H1 (cell line): Measurements from ENCODE around the gene WNT3A. TPM values are rescaled to one million over a fixed set of nuclear protein-coding genes. Genes with fewer than 3 reads are reported as not detected.
A peak's percentile ranks its signal among the peaks of the same experiment; 100 is the strongest.

ENCODE experiments used
- CTCF ChIA-PET: fragments of 300-600 bp; sonication (Branson Sonifier 250); formaldehyde crosslinking; loops from one replicate; lab custom pipeline; 2021; ENCODE audit not compliant: partially characterized antibody; lab: Charles Lee
- POLR2A ChIA-PET: fragments of 300-600 bp; sonication (Branson Sonifier 250); formaldehyde crosslinking; loops from one replicate; lab custom pipeline; 2021; ENCODE audit warnings: inconsistent platforms; ENCODE audit not compliant: partially characterized antibody; lab: Charles Lee
- DNase-seq, 2 experiments: peaks; one replicate each; pipeline versions ENCODE4 v3.0.0 to v3.0.0-alpha.2; 2010 to 2022; ENCODE audit warnings: low spot score in 2 of 2, low read depth in 1 of 2, mixed read lengths in 1 of 2
- FAIRE-seq: peaks from 2 replicates; lab custom pipeline; 2011; peaks lifted over from hg19 to GRCh38; lab: Jason Lieb, UNC
- H2AFZ ChIP-seq: 2 replicates; pipeline ENCODE4 v1.8.1; 2012; ENCODE audit warnings: low read length, inconsistent platforms
- H2AK5ac ChIP-seq: 2 replicates; pipeline ENCODE4 v1.6.1; 2013; ENCODE audit warnings: low read depth, low read length
- H2BK120ac ChIP-seq: replicated peaks from 2 replicates; pipeline ENCODE3; 2013; ENCODE audit warnings: low read depth, low read length, inconsistent platforms
- H2BK12ac ChIP-seq: 2 replicates; pipeline ENCODE4 v1.6.1; 2013; ENCODE audit warnings: low read depth, low read length
- H2BK15ac ChIP-seq: 2 replicates; pipeline ENCODE4 v1.6.1; 2013; ENCODE audit warnings: low read length
- H2BK20ac ChIP-seq: 2 replicates; pipeline ENCODE4 v1.6.1; 2013; ENCODE audit warnings: low read length
- H2BK5ac ChIP-seq: 2 replicates; pipeline ENCODE4 v1.6.1; 2013; ENCODE audit warnings: low read depth, low read length
- H3K14ac ChIP-seq: 2 replicates; pipeline ENCODE4 v1.6.1; 2013; ENCODE audit warnings: inconsistent platforms; ENCODE audit not compliant: insufficient read length
- H3K18ac ChIP-seq: 2 replicates; pipeline ENCODE4 v1.6.1; 2013; ENCODE audit warnings: low read length; ENCODE audit errors: extremely low read depth
- H3K23ac ChIP-seq: 2 replicates; pipeline ENCODE4 v1.6.1; 2013; ENCODE audit warnings: inconsistent platforms; ENCODE audit not compliant: insufficient read length
- H3K23me2 ChIP-seq: 2 replicates; pipeline ENCODE4 v1.6.1; 2013; ENCODE audit warnings: low read depth, low read length
- H3K27ac ChIP-seq: 2 replicates; pipeline ENCODE4 v1.6.1; 2011; ENCODE audit warnings: low read depth, low read length, inconsistent platforms
- H3K27me3 ChIP-seq, 4 experiments: replicated peaks in 1 of 4; 1 replicate in 1 of 4; 2 replicates in 3 of 4; pipeline versions ENCODE4 v1.6.1 to v1.8.1; 2011 to 2013; ENCODE audit warnings: low read length in 3 of 4, mild to moderate bottlenecking in 3 of 4, inconsistent platforms in 2 of 4, mixed read lengths in 2 of 4, moderate library complexity in 1 of 4; ENCODE audit not compliant: control insufficient read depth in 3 of 4, insufficient read depth in 3 of 4; ENCODE audit errors: extremely low read depth in 1 of 4
- H3K36me3 ChIP-seq, 4 experiments: 2 replicates each; pipeline versions ENCODE4 v1.6.1 to v1.8.1; 2011 to 2013; ENCODE audit warnings: mild to moderate bottlenecking in 4 of 4, low read length in 3 of 4, moderate library complexity in 2 of 4, control low read depth in 1 of 4, inconsistent platforms in 1 of 4; ENCODE audit not compliant: insufficient read depth in 4 of 4, control insufficient read depth in 2 of 4
- H3K4ac ChIP-seq: replicated peaks from 2 replicates; pipeline ENCODE3; 2013; ENCODE audit warnings: low read length, low read depth, mixed read lengths, inconsistent platforms; ENCODE audit not compliant: insufficient read length
- H3K4me1 ChIP-seq, 4 experiments: replicated peaks in 1 of 4; 1 replicate in 1 of 4; 2 replicates in 3 of 4; pipeline versions ENCODE4 v1.6.1 to v1.8.1; 2011 to 2013; ENCODE audit warnings: low read length in 3 of 4, inconsistent platforms in 2 of 4, mixed read lengths in 1 of 4; ENCODE audit not compliant: insufficient read depth in 4 of 4, control insufficient read depth in 3 of 4
- H3K4me2 ChIP-seq, 2 experiments: 2 replicates each; pipeline versions ENCODE4 v1.6.1 to v1.8.1; 2011 to 2013; ENCODE audit warnings: low read depth in 2 of 2, low read length in 2 of 2, control low read depth in 1 of 2, inconsistent platforms in 1 of 2, mild to moderate bottlenecking in 1 of 2; ENCODE audit not compliant: insufficient read depth in 1 of 2
- H3K4me3 ChIP-seq, 4 experiments: fragments of 200-600, 300-600 bp in 1 of 4; sonication (generic), shearing (Covaris generic), sonication (Bioruptor Twin) in 1 of 4; 2 replicates each; pipeline versions ENCODE4 v1.5.1 to v1.8.1; 2011 to 2016; ENCODE audit warnings: low read length in 4 of 4, low read depth in 3 of 4, control low read depth in 2 of 4, inconsistent platforms in 2 of 4, mild to moderate bottlenecking in 2 of 4, mixed read lengths in 1 of 4, moderate library complexity in 1 of 4; ENCODE audit not compliant: insufficient read depth in 2 of 4; ENCODE audit errors: extremely low read depth in 1 of 4
- H3K56ac ChIP-seq: replicated peaks from 2 replicates; pipeline ENCODE3; 2013; ENCODE audit warnings: low read depth, mild to moderate bottlenecking, mixed read lengths, low read length, inconsistent platforms; ENCODE audit not compliant: insufficient read length
- H3K79me1 ChIP-seq: 2 replicates; pipeline ENCODE4 v1.6.1; 2013; ENCODE audit warnings: low read depth, low read length, control low read depth
- H3K79me2 ChIP-seq, 2 experiments: 2 replicates each; pipeline versions ENCODE4 v1.6.1 to v1.8.1; 2012 to 2013; ENCODE audit warnings: low read length in 2 of 2, mild to moderate bottlenecking in 2 of 2, inconsistent platforms in 1 of 2; ENCODE audit not compliant: insufficient read depth in 2 of 2, control insufficient read depth in 1 of 2
- H3K9ac ChIP-seq, 4 experiments: replicated peaks in 1 of 4; 1 replicate in 1 of 4; 2 replicates in 3 of 4; pipeline versions ENCODE4 v1.6.1 to v1.8.1; 2011 to 2013; ENCODE audit warnings: low read depth in 3 of 4, low read length in 3 of 4, control low read depth in 2 of 4, mild to moderate bottlenecking in 2 of 4, moderate library complexity in 2 of 4, inconsistent platforms in 1 of 4; ENCODE audit errors: extremely low read depth in 1 of 4
- H3K9me3 ChIP-seq, 2 experiments: 2 replicates each; pipeline versions ENCODE4 v1.6.1 to v1.8.1; 2012 to 2013; ENCODE audit warnings: mild to moderate bottlenecking in 2 of 2, moderate library complexity in 2 of 2, control low read depth in 1 of 2, inconsistent platforms in 1 of 2, low read depth in 1 of 2, low read length in 1 of 2, mixed read lengths in 1 of 2; ENCODE audit not compliant: insufficient read depth in 2 of 2
- H4K20me1 ChIP-seq, 2 experiments: replicated peaks in 1 of 2; 2 replicates each; pipeline versions ENCODE3 to v1.8.1; 2011 to 2013; ENCODE audit warnings: inconsistent platforms in 2 of 2, low read length in 2 of 2, mild to moderate bottlenecking in 1 of 2; ENCODE audit not compliant: insufficient read depth in 2 of 2, control insufficient read depth in 1 of 2
- H4K5ac ChIP-seq: 2 replicates; pipeline ENCODE4 v1.6.1; 2013; ENCODE audit warnings: low read length, low read depth, mixed read lengths, inconsistent platforms; ENCODE audit not compliant: insufficient read length
- H4K8ac ChIP-seq: 2 replicates; pipeline ENCODE4 v1.8.0; 2013; ENCODE audit warnings: mild to moderate bottlenecking, moderate library complexity, low read length, inconsistent platforms; ENCODE audit not compliant: insufficient read depth; ENCODE audit errors: extremely low read depth
- H4K91ac ChIP-seq: replicated peaks from 2 replicates; pipeline ENCODE3; 2013; ENCODE audit warnings: low read length, mixed read lengths, inconsistent platforms; ENCODE audit not compliant: insufficient read length
- EZH2 ChIP-seq: fragments of 200-600 bp; sonication (generic); IDR thresholded peaks from 2 replicates; pipeline ENCODE4 v1.7.1; 2012; ENCODE audit warnings: low read depth, mild to moderate bottlenecking, moderate library complexity, low read length, inconsistent platforms; ENCODE audit not compliant: severe bottlenecking
- WGBS, 2 experiments: shearing (Covaris generic) in 1 of 2; methylation state at CpG; one replicate each; pipeline versions ENCODE4 v1.1.6 to v1.1.7; 2013 to 2015; ENCODE audit warnings: low lambda C conversion rate in 2 of 2, mixed read lengths in 2 of 2, inconsistent platforms in 1 of 2, low coverage in 1 of 2, missing lambda C conversion rate in 1 of 2; ENCODE audit not compliant: insufficient replicate concordance in 2 of 2, insufficient coverage in 1 of 2, insufficient read length in 1 of 2; ENCODE audit errors: extremely low coverage in 1 of 2, missing lambda C conversion rate in 1 of 2; 5-methylcytosine and 5-hydroxymethylcytosine counted together
- polyA plus RNA-seq, 7 experiments: library from polyadenylated mRNA; depleted of rRNA in 3 of 7; stranded (reverse) in 5 of 7; unstranded in 2 of 7; fragments of >200 nt in 5 of 7; fragments of 200-250 nt in 2 of 7; gene quantifications; 1 replicate in 5 of 7; 2 replicates in 1 of 7; 4 replicates in 1 of 7; pipeline versions ENCODE4 v1.2.1 to v1.2.3, GENCODE V29; 2011 to 2013; ENCODE audit warnings: missing spikeins in 2 of 7, mixed read lengths in 2 of 7
- total RNA-seq: library from RNA; stranded (reverse); fragmentation: NEBNext Ultra II Directional; extraction: Animal tissue kit (Norgen Biotek cat#: 25700); gene quantifications from 2 replicates; pipeline ENCODE4 v1.2.1, GENCODE V29; 2021
- TF ChIP-seq, protein P1 (sequence below): IDR thresholded peaks from 2 replicates; pipeline ENCODE4 v1.6.1; 2011; ENCODE audit warnings: low read length, improper control_type of control experiment

The WNT3A gene
- total and polyA plus RNA-seq, 2 of the 8 experiments (the other 6 are each of a cell fraction or from before 2014, with no cell fraction given): 0.08 to 0.19 TPM

DNA sequence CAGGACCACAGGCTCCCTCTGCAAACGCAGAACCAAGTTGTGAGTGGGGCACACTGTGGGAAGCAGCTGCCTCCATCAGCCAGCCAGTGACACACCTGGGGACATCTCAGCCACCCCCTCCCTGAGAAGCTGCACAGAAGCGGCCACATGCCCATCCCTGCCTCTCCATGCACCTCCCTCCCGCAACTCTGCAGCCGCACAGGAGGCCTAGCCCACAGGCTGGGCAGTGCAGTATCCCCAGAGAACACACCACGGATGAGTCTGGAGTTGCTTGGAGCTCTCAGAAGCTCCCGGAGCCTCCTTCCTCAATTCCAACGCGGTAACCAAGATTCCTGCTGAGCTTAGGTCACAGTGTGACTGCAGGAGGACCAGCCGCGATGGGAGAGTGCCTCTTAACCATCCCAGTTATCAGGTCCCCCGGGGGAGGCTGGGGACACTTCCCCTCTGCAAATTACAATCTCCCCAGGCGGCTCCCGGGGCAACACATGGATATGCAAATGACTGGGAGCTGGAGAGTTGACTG, 1.2 kb upstream of the WNT3A start:
- ChIA-PET POLR2A (interaction anchor here (2.0 kb wide), 1 partner anchor 54 kb away, joined by 5 read pairs; no protein-coding TSS in a partner anchor), CTCF (interaction anchor here (0.9 to 11.6 kb wide), 28 partner anchors 8 to 450 kb away, joined by 3 to 197 read pairs (median 6); no protein-coding TSS in a partner anchor)

More for the DNA sequence above, 1.2 kb upstream of the WNT3A start:
- peaks cover 64 to 96% (median 78%) of the 10 kb centered on the region in 4 experiments for H3K27me3 ChIP-seq
- H4K20me1 ChIP-seq: peaks cover 17 to 18% of the 10 kb centered on the region in 2 experiments
- H3K27ac ChIP-seq: no peak overlapping the region
- H3K18ac ChIP-seq: no peak overlapping the region
- no peak overlapping the region for H4K8ac ChIP-seq
- peaks cover 10% of the 10 kb centered on the region; the same call in 1 of the 2 replicates for H3K23me2 ChIP-seq
- H3K79me2 ChIP-seq: no peaks in the 10 kb centered on the region
- no peaks in the 10 kb centered on the region for H3K9me3 ChIP-seq
- H2AK5ac ChIP-seq: no peak overlapping the region
- peak overlapping the region; percentile 34 for H4K91ac ChIP-seq
- no peak overlapping the region for H4K5ac ChIP-seq
- H2BK5ac ChIP-seq: no peak overlapping the region
- H3K9ac ChIP-seq: no peak overlapping the region
- no peak overlapping the region for H3K4ac ChIP-seq
- peak overlapping the region; percentile 47 to 71 for H3K4me2 ChIP-seq
- no peak overlapping the region for H2AFZ ChIP-seq
- H3K4me3 ChIP-seq: peak overlapping the region in 1 of 4 experiments; percentile 57; a peak in 2 of 8 replicates
- TF ChIP-seq EZH2: peak; percentile 84
- TF ChIP-seq, protein P1, sequence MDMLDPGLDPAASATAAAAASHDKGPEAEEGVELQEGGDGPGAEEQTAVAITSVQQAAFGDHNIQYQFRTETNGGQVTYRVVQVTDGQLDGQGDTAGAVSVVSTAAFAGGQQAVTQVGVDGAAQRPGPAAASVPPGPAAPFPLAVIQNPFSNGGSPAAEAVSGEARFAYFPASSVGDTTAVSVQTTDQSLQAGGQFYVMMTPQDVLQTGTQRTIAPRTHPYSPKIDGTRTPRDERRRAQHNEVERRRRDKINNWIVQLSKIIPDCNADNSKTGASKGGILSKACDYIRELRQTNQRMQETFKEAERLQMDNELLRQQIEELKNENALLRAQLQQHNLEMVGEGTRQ: no peak
- no peak for DNase-seq
- H3K14ac ChIP-seq: no peak overlapping the region
- H2BK12ac ChIP-seq: peak overlapping the region; percentile 7; the same call in 1 of the 2 replicates
- no peak overlapping the region for H3K23ac ChIP-seq
- H3K79me1 ChIP-seq: no peaks in the 10 kb centered on the region
- H2BK15ac ChIP-seq: peak overlapping the region; percentile 40; the same call in 1 of the 2 replicates
- no peak overlapping the region for H2BK20ac ChIP-seq
- H3K4me1 ChIP-seq: peaks cover 0 to 43% (median 22%) of the 10 kb centered on the region in 4 experiments; a peak in 6 of 7 replicates
- FAIRE-seq: no peak
- peaks cover 0 to 6% (median 0%) of the 10 kb centered on the region in 4 experiments; a peak in 1 of 8 replicates for H3K36me3 ChIP-seq
- no peak overlapping the region for H2BK120ac ChIP-seq
- WGBS, 2 experiments: 2% methylated on average over 13 of the region's 13 CpGs; no CpG with 5 or more reads in 1 of the 2 experiments
- no peak overlapping the region for H3K56ac ChIP-seq
